Activated B cell treated with CpG ODN at 0.5 μM for 24 hours (primary cell): ENCODE measurements around the gene OGDH. TPM values are rescaled to one million over a fixed set of nuclear protein-coding genes. Genes with fewer than 3 reads are reported as not detected.

Experiments
- ATAC-seq: fragments of 200-7000 bp; cut with Tn5 transposase; one replicate; pipeline ENCODE4 v1.10.0; 2021; ENCODE audit warnings: low read depth, mild to moderate bottlenecking, moderate library complexity
- CTCF ChIA-PET: fragments of 350-600 bp; sonication (Branson Sonifier 250); formaldehyde crosslinking; loops from one replicate; lab custom pipeline; 2021; ENCODE audit warnings: antibody characterized with exemption; lab: Charles Lee
- POLR2A ChIA-PET: fragments of 350-600 bp; sonication (Branson Sonifier 250); formaldehyde crosslinking; loops from one replicate; lab custom pipeline; 2021; ENCODE audit warnings: antibody characterized with exemption; lab: Charles Lee
- DNase-seq: peaks from one replicate; pipeline ENCODE4 v3.0.0; 2022
- H3K27ac Mint-ChIP-seq: one replicate; pipeline ENCODE4 v1.8.0; 2020; ENCODE audit warnings: mixed read lengths
- H3K27me3 Mint-ChIP-seq: one replicate; pipeline ENCODE4 v1.8.0; 2021; ENCODE audit warnings: mixed read lengths
- H3K36me3 Mint-ChIP-seq: one replicate; pipeline ENCODE4 v1.8.0; 2021; ENCODE audit warnings: low read depth, mixed read lengths
- H3K4me1 Mint-ChIP-seq: one replicate; pipeline ENCODE4 v1.8.0; 2021; ENCODE audit warnings: mixed read lengths
- H3K4me3 Mint-ChIP-seq: one replicate; pipeline ENCODE4 v1.8.0; 2020; ENCODE audit warnings: mild to moderate bottlenecking, mixed read lengths
- H3K9me3 Mint-ChIP-seq: one replicate; pipeline ENCODE4 v1.8.0; 2020; ENCODE audit warnings: mixed read lengths
- CTCF ChIP-seq: fragments of 200-600 bp; IDR thresholded peaks from one replicate; pipeline ENCODE4 v1.8.0; 2022; ENCODE audit warnings: antibody characterized with exemption, mild to moderate bottlenecking
- intact Hi-C: fragments of 100-400 bp; cut with micrococcal nuclease; formaldehyde crosslinking; loops from one replicate; pipeline ENCODE4 v1.15.1; 2024
- total RNA-seq: library from RNA; stranded (reverse); gene quantifications from 2 replicates; pipeline ENCODE4 v1.2.3, GENCODE V29; 2022

Gene OGDH
- total RNA-seq, 1 donor from 2014 or later = 81.7 TPM

DNA sequence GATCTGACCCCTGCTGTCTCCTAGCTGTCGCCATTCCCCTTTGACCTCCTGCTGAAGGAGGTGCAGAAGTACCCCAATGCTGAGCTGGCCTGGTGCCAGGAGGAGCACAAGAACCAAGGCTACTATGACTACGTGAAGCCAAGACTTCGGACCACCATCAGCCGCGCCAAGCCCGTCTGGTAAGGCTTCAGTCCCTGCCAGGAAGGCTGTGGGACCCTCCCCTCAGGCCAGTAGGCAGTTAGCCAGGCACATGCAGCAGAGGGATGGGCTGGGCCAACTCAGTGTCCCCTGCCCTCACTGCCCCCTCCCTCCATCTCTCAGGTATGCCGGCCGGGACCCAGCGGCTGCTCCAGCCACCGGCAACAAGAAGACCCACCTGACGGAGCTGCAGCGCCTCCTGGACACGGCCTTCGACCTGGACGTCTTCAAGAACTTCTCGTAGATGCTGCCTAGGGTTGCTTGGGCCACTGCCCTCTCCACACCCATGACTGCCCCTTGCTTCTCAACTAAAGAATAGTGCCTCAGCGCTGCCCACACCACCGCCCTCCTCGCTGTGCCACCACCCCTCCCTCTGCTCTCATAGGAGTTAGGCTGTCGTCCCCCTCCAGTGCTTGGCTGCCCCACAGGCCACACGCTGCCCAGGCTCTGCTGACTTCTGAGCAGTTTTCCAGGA, 101.3 kb downstream of the OGDH start:
- DNase-seq = no peak
- intact Hi-C loops = no loop called here
- no peak overlapping the region for H3K27ac Mint-ChIP-seq

GRCh38 chr7:44709011-44709915, 102.8 kb downstream of the OGDH start:
- intact Hi-C loops = no loop called here
- Mint-ChIP-seq H3K27ac (no peak overlapping the region), H3K27me3 (no peaks in the 10 kb centered on the region), H3K4me1 (no peaks in the 10 kb centered on the region), H3K4me3 (no peak overlapping the region), H3K36me3 (peaks cover 36% of the 10 kb centered on the region), H3K9me3 (no peaks in the 10 kb centered on the region)
- DNase-seq (no peak), ATAC-seq (no peak)
- ChIA-PET POLR2A (no interaction called here), CTCF (interaction anchor here (0.6 kb wide), 1 partner anchor 17 kb away, joined by 3 read pairs; no protein-coding TSS in a partner anchor)
- no peak for TF ChIP-seq CTCF

More for the DNA sequence above, 101.3 kb downstream of the OGDH start:
- Mint-ChIP-seq H3K4me1 (no peaks in the 10 kb centered on the region), H3K9me3 (no peaks in the 10 kb centered on the region), H3K27me3 (no peaks in the 10 kb centered on the region), H3K4me3 (no peak overlapping the region), H3K36me3 (peaks cover 44% of the 10 kb centered on the region)
- ChIA-PET POLR2A (no interaction called here), CTCF (no interaction called here)
- ATAC-seq = no peak
- no peak for TF ChIP-seq CTCF

GRCh38 chr7:44709945-44710596, 103.6 kb downstream of the OGDH start:
- Mint-ChIP-seq H3K9me3 (no peaks in the 10 kb centered on the region), H3K27ac (no peak overlapping the region), H3K27me3 (no peaks in the 10 kb centered on the region), H3K4me3 (no peak overlapping the region), H3K36me3 (peaks cover 34% of the 10 kb centered on the region), H3K4me1 (no peaks in the 10 kb centered on the region)
- intact Hi-C loops = no loop called here
- POLR2A ChIA-PET = interaction anchor here (0.7 kb wide), 1 partner anchor 64 kb away, joined by 4 read pairs; no protein-coding TSS in a partner anchor
- DNase-seq (no peak), ATAC-seq (no peak)
- TF ChIP-seq CTCF = no peak
- CTCF ChIA-PET = interaction anchor here (0.6 kb wide), 1 partner anchor 17 kb away, joined by 3 read pairs; no protein-coding TSS in a partner anchor

GRCh38 chr7:44711528-44711927, 105.1 kb downstream of the OGDH start:
- H3K27me3 Mint-ChIP-seq = no peaks in the 10 kb centered on the region
- ChIA-PET POLR2A (no interaction called here), CTCF (no interaction called here)
- no peak for TF ChIP-seq CTCF
- intact Hi-C loops = no loop called here
- H3K27ac Mint-ChIP-seq = no peak overlapping the region
- ATAC-seq (no peak), DNase-seq (no peak)
- peaks cover 27% of the 10 kb centered on the region for H3K36me3 Mint-ChIP-seq
- no peaks in the 10 kb centered on the region for H3K4me1 Mint-ChIP-seq
- no peak overlapping the region for H3K4me3 Mint-ChIP-seq
- no peaks in the 10 kb centered on the region for H3K9me3 Mint-ChIP-seq
